IMR-90 (cell line): ENCODE measurements around the gene AZU1.

Experiments
- BHLHE40 ChIP-seq: fragments of 150-350 bp; IDR thresholded peaks from 2 replicates; pipeline ENCODE4 v1.6.1; 2016; ENCODE audit warnings: mild to moderate bottlenecking, low read depth, low read length
- CTCF ChIP-seq: conservative IDR thresholded peaks from 2 replicates; pipeline ENCODE4 v1.5.1; 2012; ENCODE audit warnings: mild to moderate bottlenecking, low read depth, low read length, improper control_type of control experiment
- POLR2A ChIP-seq: IDR thresholded peaks from 2 replicates; pipeline ENCODE4 v1.6.1; 2012; ENCODE audit warnings: mild to moderate bottlenecking, low read depth, low read length
- RAD21 ChIP-seq: IDR thresholded peaks from 2 replicates; pipeline ENCODE4 v1.6.1; 2012; ENCODE audit warnings: low read length, improper control_type of control experiment

DNA sequence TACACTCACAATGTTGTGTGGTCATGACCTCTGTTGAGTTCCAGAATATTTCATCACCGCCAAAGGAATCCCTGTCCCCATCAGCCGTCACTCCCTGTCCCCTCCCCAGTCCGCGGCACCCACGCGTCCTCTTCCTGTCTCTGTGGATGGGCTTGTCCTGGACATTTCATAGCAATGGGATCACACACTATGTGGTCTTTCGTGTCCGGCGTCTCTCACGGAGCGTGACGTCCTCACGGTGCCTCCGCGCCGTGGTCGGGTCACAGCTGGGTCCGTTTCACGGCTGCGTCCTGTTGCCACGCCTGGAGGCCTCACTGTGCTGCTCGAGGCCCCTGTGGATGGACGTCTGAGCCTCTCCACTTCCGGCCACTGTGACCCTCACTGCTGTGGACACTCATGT is 6.6 kb downstream of the AZU1 start:
- TF ChIP-seq CTCF (no peak), RAD21 (no peak), BHLHE40 (no peak), POLR2A (no peak)
